Measurements from ENCODE around the gene SYCP2L.

SYCP2L gene

GRCh38 chr6:10886691-10887502, at the start of gene SYCP2L:
Gene SYCP2L, plus strand, starts transcription at chr6:10887052. Its CDS starts 75 bp downstream, at chr6:10887127.
- Histone ChIP-seq H3K9me3 (peaks cover 0 to 12% (median 0%) of the 10 kb centered on the region in 3 donors), H3K4me1 (peaks cover 0 to 31% (median 17%) of the 10 kb centered on the region in 4 donors), H3K27me3 (peaks cover 0 to 60% of the 10 kb centered on the region in 2 donors), H3K27ac (no peak within 1 kb of the TSS), H3K4me3 (peak within 1 kb of the TSS; percentile 30 to 41), H3K36me3 (no peaks in the 10 kb centered on the region)
- no peak for DNase-seq
- intact Hi-C loops (cut with DNase I; ENCODE audit: low total_unique reads): no loop called here
- TF ChIP-seq CTCF (IDR thresholded peaks at IDR 0.05): no peak

DNA sequence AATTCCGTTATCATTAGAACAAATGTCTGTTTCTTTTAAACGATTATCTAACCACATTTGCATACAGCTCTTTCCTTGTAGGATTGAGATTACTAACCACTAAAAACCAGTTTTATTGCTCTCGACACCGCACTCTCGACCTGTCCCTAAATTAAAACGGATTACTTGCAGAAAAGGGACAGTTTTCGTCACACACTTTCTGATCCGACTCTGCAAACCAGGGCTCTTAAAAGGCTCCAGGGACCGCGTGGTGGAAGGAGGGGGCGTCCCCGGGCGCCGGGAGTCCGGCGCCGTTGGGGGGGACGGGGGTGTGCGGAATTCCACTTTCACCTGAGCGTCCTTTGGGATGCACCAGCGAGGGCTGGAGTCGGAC, 49.2 kb upstream of the SYCP2L start:
- H3K27me3 ChIP-seq: peaks cover 0 to 13% of the 10 kb centered on the region in 2 donors
- intact Hi-C loops (cut with DNase I; ENCODE audit: low total_unique reads): no loop called here

DNA sequence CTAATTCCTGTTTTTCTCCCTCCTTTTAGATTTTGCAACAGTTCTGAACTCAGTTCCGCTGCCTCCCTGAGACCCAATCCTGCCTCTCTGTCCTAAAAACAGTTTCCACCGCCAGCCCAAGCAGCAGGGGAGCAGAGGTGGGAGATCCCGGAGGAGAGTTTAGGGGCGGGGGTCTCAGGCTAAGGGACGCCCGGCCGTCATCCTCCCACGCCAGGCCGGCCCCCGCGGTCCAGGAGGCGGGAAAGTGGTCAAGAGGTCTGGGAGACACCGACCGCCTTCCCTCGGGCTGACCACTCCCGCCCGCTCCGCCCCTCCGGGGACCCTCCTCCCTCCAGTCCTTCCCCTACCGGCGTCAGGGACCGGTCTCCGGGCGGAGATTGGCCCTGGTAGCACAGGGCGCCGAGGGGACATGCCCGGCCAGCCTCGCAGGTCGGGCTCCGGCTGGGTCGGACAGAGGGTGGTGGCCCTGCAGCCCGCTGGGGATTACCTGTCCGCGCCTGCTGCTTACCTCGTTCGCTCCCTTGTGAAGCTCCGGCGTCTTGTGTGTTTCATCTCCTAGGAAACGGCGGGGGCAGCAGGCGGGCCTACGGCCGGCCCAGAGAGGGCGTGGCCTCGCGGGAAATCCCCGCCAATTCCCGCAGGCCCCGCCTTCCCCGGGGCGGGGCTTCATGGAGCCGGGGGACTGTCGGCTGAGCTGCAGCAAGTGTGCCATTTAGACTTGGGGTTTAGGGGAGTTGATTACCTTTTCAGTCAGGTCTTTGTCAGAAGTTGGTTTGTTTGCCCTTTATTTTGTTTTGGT, 48.7 kb upstream of the SYCP2L start, which contains the start of gene MAK:
MAK (minus strand) TSS at position 545 of the 799 bp plus-strand sequence. CDS start 7,891 bp downstream, outside the sequence.
- intact Hi-C loops (cut with DNase I; ENCODE audit: low total_unique reads): no loop called here
- peak; percentile 80 to 86 for DNase-seq
- Histone ChIP-seq H3K36me3 (no peaks in the 10 kb centered on the region), H3K27ac (peak within 1 kb of the TSS; percentile 10 to 44), H3K4me3 (peak within 1 kb of the TSS; percentile 56 to 68), H3K4me1 (peaks cover 0 to 15% (median 6%) of the 10 kb centered on the region in 4 donors), H3K9me3 (no peaks in the 10 kb centered on the region), H3K27me3 (peaks cover 0 to 13% of the 10 kb centered on the region in 2 donors)
- no peak for TF ChIP-seq CTCF (IDR thresholded peaks at IDR 0.05)

More for the DNA sequence above, 49.2 kb upstream of the SYCP2L start:
- no peak for TF ChIP-seq CTCF (IDR thresholded peaks at IDR 0.05)
- Histone ChIP-seq H3K36me3 (no peaks in the 10 kb centered on the region), H3K4me1 (peaks cover 0 to 15% (median 6%) of the 10 kb centered on the region in 4 donors), H3K27ac (peak overlapping the region; percentile 10 to 44), H3K9me3 (no peaks in the 10 kb centered on the region), H3K4me3 (peak overlapping the region; percentile 56 to 68)
- DNase-seq: no peak

DNA sequence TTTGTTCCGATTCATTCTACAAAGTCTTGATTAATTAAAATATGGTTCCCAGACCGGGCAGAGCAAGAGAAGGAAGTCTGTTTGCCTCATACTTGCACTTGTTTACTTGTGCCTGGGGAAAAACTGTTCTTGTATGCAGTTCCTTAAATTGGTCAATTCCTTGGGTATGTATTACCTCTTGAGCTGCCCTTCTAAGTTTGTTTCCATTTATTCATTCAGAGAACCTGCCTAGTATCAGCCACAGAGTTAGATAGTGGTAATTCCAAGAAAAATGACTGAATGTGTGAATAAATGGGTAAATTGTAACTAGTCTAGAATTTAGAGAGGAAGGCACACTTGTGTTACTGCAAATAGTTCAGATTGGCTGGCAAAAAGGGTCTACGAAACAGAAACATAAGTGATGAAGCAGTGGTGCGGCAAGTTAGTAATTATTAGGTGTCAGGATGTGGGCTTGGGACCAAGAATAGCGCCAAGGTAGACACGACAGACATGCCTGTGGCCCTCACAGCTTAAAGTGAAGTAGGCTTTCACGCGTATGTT, 48.0 kb upstream of the SYCP2L start:
- Histone ChIP-seq H3K27ac (no peak overlapping the region), H3K4me1 (peaks cover 0 to 15% (median 6%) of the 10 kb centered on the region in 4 donors), H3K27me3 (peaks cover 0 to 13% of the 10 kb centered on the region in 2 donors), H3K36me3 (no peaks in the 10 kb centered on the region), H3K4me3 (peak overlapping the region; percentile 56 to 68), H3K9me3 (peaks cover 0 to 6% (median 0%) of the 10 kb centered on the region in 3 donors)
- no peak for TF ChIP-seq CTCF (IDR thresholded peaks at IDR 0.05)
- intact Hi-C loops (cut with DNase I; ENCODE audit: low total_unique reads): no loop called here
- no peak for DNase-seq

- intact Hi-C loops (cut with DNase I; ENCODE audit: low total_unique reads): no loop called here
These were observed 43.3 kb upstream of the SYCP2L start for GRCh38 chr6:10843554-10843953.

More at GRCh38 chr6:10843554-10843953, 43.3 kb upstream of the SYCP2L start:
- H3K4me3 ChIP-seq: no peak overlapping the region
- H3K27ac ChIP-seq: no peak overlapping the region
- no peak for TF ChIP-seq CTCF (IDR thresholded peaks at IDR 0.05)
- H3K4me1 ChIP-seq: no peaks in the 10 kb centered on the region
- no peaks in the 10 kb centered on the region for H3K27me3 ChIP-seq
- no peaks in the 10 kb centered on the region for H3K36me3 ChIP-seq
- H3K9me3 ChIP-seq: peaks cover 0 to 8% (median 0%) of the 10 kb centered on the region in 3 donors
- DNase-seq: no peak

All from tibial artery (tissue), 4 donors.